ENCODE data around the gene HMGA1.

HMGA1 gene

GRCh38 chr6:34236443-34237315 is at the start of gene HMGA1:
Gene HMGA1, plus strand, starts transcription at chr6:34236873. Its CDS starts 3,908 bp downstream, at chr6:34240781.
- Histone ChIP-seq H3K4me3 (ENCODE audit: low read length) (peak within 1 kb of the TSS; percentile 82), H3K4me1 (ENCODE audit: control insufficient read depth, low read length) (peaks cover 48% of the 10 kb centered on the region), H3K9me2 (replicated peaks; ENCODE audit: control insufficient read depth, low read length) (no peaks in the 10 kb centered on the region), H3K79me2 (ENCODE audit: control insufficient read depth, low read length) (peaks cover 51% of the 10 kb centered on the region), H4K20me1 (ENCODE audit: control insufficient read depth, insufficient read depth, low read depth, low read length) (peaks cover 26% of the 10 kb centered on the region; the same call in 1 of the 2 replicates), H3K9me3 (ENCODE audit: control insufficient read depth, insufficient read depth, low read length) (no peaks in the 10 kb centered on the region), H3K4me2 (ENCODE audit: low read length) (peak within 1 kb of the TSS; percentile 95), H3K27ac (ENCODE audit: low read depth, low read length) (peak within 1 kb of the TSS; percentile 94), H3K27me3 (ENCODE audit: control insufficient read depth, low read length) (no peaks in the 10 kb centered on the region), H3F3A (ENCODE audit: control insufficient read depth, insufficient read depth) (peaks cover 50% of the 10 kb centered on the region), H3K36me3 (ENCODE audit: control insufficient read depth, low read length) (peaks cover 45% of the 10 kb centered on the region)
- TF ChIP-seq CTCF (IDR thresholded peaks at IDR 0.05; ENCODE audit: low read depth, low read length, poor library complexity, severe bottlenecking), result no peak
- TF ChIP-seq EZH2phosphoT487 (IDR thresholded peaks at IDR 0.05; ENCODE audit: borderline replicate concordance, low read length), result no peak

GRCh38 chr6:34189806-34190503 is 46.7 kb upstream of the HMGA1 start:
- Histone ChIP-seq H3K27ac (ENCODE audit: low read depth, low read length) (no peak overlapping the region), H3F3A (ENCODE audit: control insufficient read depth, insufficient read depth) (no peaks in the 10 kb centered on the region), H3K79me2 (ENCODE audit: control insufficient read depth, low read length) (no peaks in the 10 kb centered on the region), H3K9me2 (replicated peaks; ENCODE audit: control insufficient read depth, low read length) (no peaks in the 10 kb centered on the region), H3K4me2 (ENCODE audit: low read length) (peak overlapping the region; percentile 21; the same call in 1 of the 2 replicates), H3K27me3 (ENCODE audit: control insufficient read depth, low read length) (peaks cover under 1% of the 10 kb centered on the region; the same call in 1 of the 2 replicates), H3K4me3 (ENCODE audit: low read length) (no peak overlapping the region), H4K20me1 (ENCODE audit: control insufficient read depth, insufficient read depth, low read depth, low read length) (no peaks in the 10 kb centered on the region), H3K4me1 (ENCODE audit: control insufficient read depth, low read length) (peaks cover 17% of the 10 kb centered on the region), H3K36me3 (ENCODE audit: control insufficient read depth, low read length) (no peaks in the 10 kb centered on the region), H3K9me3 (ENCODE audit: control insufficient read depth, insufficient read depth, low read length) (no peaks in the 10 kb centered on the region)
- TF ChIP-seq CTCF (IDR thresholded peaks at IDR 0.05; ENCODE audit: low read depth, low read length, poor library complexity, severe bottlenecking), result peak; percentile 64
- no peak for TF ChIP-seq EZH2phosphoT487 (IDR thresholded peaks at IDR 0.05; ENCODE audit: borderline replicate concordance, low read length)

- Histone ChIP-seq H3K4me3 (ENCODE audit: low read length) (no peak overlapping the region), H4K20me1 (ENCODE audit: control insufficient read depth, insufficient read depth, low read depth, low read length) (no peaks in the 10 kb centered on the region), H3K9me2 (replicated peaks; ENCODE audit: control insufficient read depth, low read length) (no peaks in the 10 kb centered on the region), H3K9me3 (ENCODE audit: control insufficient read depth, insufficient read depth, low read length) (no peaks in the 10 kb centered on the region), H3K4me2 (ENCODE audit: low read length) (peak overlapping the region; percentile 20; the same call in 1 of the 2 replicates), H3K79me2 (ENCODE audit: control insufficient read depth, low read length) (no peaks in the 10 kb centered on the region), H3K27ac (ENCODE audit: low read depth, low read length) (no peak overlapping the region), H3K36me3 (ENCODE audit: control insufficient read depth, low read length) (no peaks in the 10 kb centered on the region), H3K4me1 (ENCODE audit: control insufficient read depth, low read length) (peaks cover 17% of the 10 kb centered on the region), H3K27me3 (ENCODE audit: control insufficient read depth, low read length) (peaks cover 8% of the 10 kb centered on the region; the same call in 1 of the 2 replicates), H3F3A (ENCODE audit: control insufficient read depth, insufficient read depth) (no peaks in the 10 kb centered on the region)
- TF ChIP-seq EZH2phosphoT487 (IDR thresholded peaks at IDR 0.05; ENCODE audit: borderline replicate concordance, low read length) (no peak), CTCF (IDR thresholded peaks at IDR 0.05; ENCODE audit: low read depth, low read length, poor library complexity, severe bottlenecking) (no peak)
Observed at GRCh38 chr6:34190504-34191122, 46.1 kb upstream of the HMGA1 start.
